SJCRH30 (cell line): ENCODE data around the gene MAB21L1. TPM values are rescaled to one million over a fixed set of nuclear protein-coding genes. Genes with fewer than 3 reads are reported as not detected.
A peak's percentile ranks its signal among the peaks of the same experiment; 100 is the strongest.

Experiments
- DNase-seq, 2 experiments: peaks; one replicate each; pipeline ENCODE4 v3.0.0-alpha.2; 2015 to 2020
- H3K27ac ChIP-seq: fragments of 250-450 bp; sonication (Bioruptor Pico); 2 replicates; pipeline ENCODE4 v1.5.1; 2020; ENCODE audit warnings: mild to moderate bottlenecking, moderate library complexity
- H3K27me3 ChIP-seq: fragments of 250-450 bp; sonication (Bioruptor Pico); 2 replicates; pipeline ENCODE4 v1.5.1; 2020; ENCODE audit warnings: mild to moderate bottlenecking, moderate library complexity
- H3K36me3 ChIP-seq: fragments of 250-450 bp; sonication (Bioruptor Pico); 2 replicates; pipeline ENCODE4 v1.5.1; 2020; ENCODE audit warnings: mild to moderate bottlenecking, moderate library complexity
- H3K4me1 ChIP-seq: fragments of 250-450 bp; sonication (Bioruptor Pico); 2 replicates; pipeline ENCODE4 v1.5.1; 2020; ENCODE audit warnings: mild to moderate bottlenecking, moderate library complexity
- H3K4me3 ChIP-seq: fragments of 250-450 bp; sonication (Bioruptor Pico); 2 replicates; pipeline ENCODE4 v1.5.1; 2020; ENCODE audit warnings: mild to moderate bottlenecking, moderate library complexity
- H3K9me3 ChIP-seq: fragments of 250-450 bp; sonication (Bioruptor Pico); replicated peaks from 2 replicates; pipeline ENCODE4 v1.5.1; 2020; ENCODE audit warnings: mild to moderate bottlenecking, moderate library complexity
- total RNA-seq: library from RNA; depleted of rRNA; stranded (reverse); fragments of >200 nt; shearing (Covaris generic); gene quantifications from 2 replicates; pipeline ENCODE4 v1.2.3, GENCODE V29; 2014

Gene MAB21L1
- total RNA-seq, 1 experiment from 2014 or later: 14.0 TPM

DNA sequence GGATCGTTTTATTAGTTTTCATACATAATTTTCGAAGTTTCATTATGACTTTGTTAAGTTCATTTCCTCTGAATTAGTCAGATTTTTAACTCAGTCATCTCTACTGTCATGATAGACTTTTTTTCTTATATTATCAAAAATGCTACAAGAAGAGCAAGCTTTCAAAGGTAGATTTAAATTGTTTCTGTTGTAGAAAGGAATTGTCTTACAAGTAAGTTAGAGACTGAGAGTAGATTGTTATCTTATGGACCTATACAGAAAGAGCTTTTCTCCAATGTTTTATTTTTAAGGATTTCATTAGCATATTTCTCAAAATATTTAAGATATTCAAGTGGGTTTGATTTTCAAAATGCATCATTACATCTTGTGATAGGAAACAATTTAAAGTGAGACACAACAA, 2.7 kb downstream of the MAB21L1 start:
- peak overlapping the region; percentile 83 for H3K27ac ChIP-seq
- H3K9me3 ChIP-seq: no peaks in the 10 kb centered on the region
- H3K4me3 ChIP-seq: peak overlapping the region; percentile 78
- no peaks in the 10 kb centered on the region for H3K27me3 ChIP-seq
- H3K4me1 ChIP-seq: peaks cover 2% of the 10 kb centered on the region; the same call in 1 of the 2 replicates
- DNase-seq: peak in 1 of 2 experiments; percentile 21
- no peaks in the 10 kb centered on the region; the same call in 1 of the 2 replicates for H3K36me3 ChIP-seq

DNA sequence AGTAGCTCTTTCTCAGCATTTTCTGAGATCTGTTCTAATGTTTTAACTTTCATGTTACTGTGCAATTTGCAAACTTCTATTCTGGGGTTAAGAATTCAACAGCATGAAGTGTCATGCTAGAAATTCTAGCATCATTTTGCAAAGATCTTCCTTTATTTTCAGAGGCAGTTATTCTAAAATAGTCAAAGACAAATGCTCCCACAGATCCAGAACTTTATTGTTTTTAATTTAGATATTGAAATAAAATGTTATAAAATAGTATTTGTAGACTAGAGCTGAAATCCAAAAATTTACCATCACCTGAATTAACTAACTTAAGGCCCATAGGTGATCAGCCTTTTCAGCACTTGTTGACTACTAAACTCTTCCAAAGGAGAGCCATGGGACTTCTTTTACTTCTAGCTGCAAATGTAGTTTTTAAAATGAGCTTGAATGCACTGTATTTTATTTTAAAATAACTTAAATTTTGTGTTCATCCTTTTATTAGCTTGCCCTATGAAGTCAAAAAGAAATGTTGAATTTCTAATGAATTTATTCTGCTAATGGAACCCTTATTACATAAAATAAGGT, 3.2 kb downstream of the MAB21L1 start:
- Histone ChIP-seq H3K27ac (peak overlapping the region; percentile 83; the same call in 1 of the 2 replicates), H3K9me3 (no peaks in the 10 kb centered on the region), H3K4me1 (peaks cover 4% of the 10 kb centered on the region), H3K36me3 (no peaks in the 10 kb centered on the region; the same call in 1 of the 2 replicates), H3K27me3 (no peaks in the 10 kb centered on the region), H3K4me3 (peak overlapping the region; percentile 78)
- DNase-seq: peak in 1 of 2 experiments; percentile 24

DNA sequence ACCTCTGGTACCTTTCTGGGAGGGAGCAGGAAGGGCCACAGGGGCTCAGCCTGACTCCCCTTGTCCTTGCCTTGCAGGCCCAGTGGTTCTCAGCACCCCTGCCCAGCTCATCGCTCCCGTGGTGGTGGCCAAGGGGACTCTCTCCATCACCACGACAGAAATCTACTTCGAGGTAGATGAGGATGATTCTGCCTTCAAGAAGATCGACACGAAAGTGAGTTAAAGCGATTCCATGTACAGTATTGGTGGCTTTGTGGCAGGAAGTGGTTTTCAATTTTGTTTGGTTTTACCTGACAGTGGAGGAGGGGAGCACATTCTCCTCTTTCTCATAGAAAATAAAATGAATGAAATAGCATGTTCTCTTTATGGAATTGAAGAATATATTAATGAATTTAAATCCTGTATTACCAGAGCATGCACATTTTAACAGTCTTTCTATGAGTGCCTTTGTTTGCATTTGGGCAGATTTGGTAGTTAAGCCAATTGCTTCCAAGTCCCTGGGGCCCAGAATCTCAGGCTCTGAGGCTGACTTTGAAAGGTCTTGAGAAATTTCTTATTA, 4.1 kb downstream of the MAB21L1 start:
- H3K36me3 ChIP-seq: no peaks in the 10 kb centered on the region; the same call in 1 of the 2 replicates
- H3K4me1 ChIP-seq: peaks cover 6% of the 10 kb centered on the region
- H3K4me3 ChIP-seq: peak overlapping the region; percentile 78
- H3K27ac ChIP-seq: peak overlapping the region; percentile 83
- H3K9me3 ChIP-seq: no peaks in the 10 kb centered on the region
- no peaks in the 10 kb centered on the region for H3K27me3 ChIP-seq
- DNase-seq: peak; percentile 44 to 61

DNA sequence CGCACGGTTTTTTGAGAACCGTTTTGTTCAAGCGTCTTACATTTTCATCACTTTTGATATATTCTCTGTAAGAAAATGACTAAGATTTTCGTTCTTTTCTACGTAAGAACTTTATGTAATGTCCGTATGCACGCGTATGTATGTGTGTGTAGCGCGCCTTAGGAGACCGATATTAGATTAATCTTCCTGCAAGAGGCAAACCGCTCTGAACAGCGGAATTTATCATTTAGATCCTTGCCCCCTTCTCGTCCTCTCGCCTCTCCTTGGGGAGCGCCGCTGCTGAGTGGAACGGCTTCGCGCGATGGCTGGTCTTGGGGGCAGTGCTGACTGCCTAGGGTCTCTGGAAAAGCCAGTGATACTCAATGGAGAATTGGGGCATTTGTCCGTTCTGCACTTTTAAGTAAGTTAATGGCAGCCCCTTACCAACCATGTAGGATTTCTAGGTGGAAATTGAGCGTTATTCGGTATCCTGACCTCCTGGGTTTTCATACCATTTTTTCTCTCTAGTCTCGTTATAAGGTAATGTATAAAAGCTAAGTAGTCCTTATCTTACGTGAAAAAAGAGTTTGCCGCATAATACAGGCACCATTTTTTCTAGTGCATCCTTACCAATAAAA, 4.7 kb downstream of the MAB21L1 start:
- H3K9me3 ChIP-seq: no peaks in the 10 kb centered on the region
- DNase-seq: peak; percentile 57 to 68
- no peaks in the 10 kb centered on the region; the same call in 1 of the 2 replicates for H3K36me3 ChIP-seq
- H3K27me3 ChIP-seq: no peaks in the 10 kb centered on the region
- peaks cover 6% of the 10 kb centered on the region for H3K4me1 ChIP-seq
- H3K4me3 ChIP-seq: peak overlapping the region; percentile 78
- H3K27ac ChIP-seq: peak overlapping the region; percentile 83

DNA sequence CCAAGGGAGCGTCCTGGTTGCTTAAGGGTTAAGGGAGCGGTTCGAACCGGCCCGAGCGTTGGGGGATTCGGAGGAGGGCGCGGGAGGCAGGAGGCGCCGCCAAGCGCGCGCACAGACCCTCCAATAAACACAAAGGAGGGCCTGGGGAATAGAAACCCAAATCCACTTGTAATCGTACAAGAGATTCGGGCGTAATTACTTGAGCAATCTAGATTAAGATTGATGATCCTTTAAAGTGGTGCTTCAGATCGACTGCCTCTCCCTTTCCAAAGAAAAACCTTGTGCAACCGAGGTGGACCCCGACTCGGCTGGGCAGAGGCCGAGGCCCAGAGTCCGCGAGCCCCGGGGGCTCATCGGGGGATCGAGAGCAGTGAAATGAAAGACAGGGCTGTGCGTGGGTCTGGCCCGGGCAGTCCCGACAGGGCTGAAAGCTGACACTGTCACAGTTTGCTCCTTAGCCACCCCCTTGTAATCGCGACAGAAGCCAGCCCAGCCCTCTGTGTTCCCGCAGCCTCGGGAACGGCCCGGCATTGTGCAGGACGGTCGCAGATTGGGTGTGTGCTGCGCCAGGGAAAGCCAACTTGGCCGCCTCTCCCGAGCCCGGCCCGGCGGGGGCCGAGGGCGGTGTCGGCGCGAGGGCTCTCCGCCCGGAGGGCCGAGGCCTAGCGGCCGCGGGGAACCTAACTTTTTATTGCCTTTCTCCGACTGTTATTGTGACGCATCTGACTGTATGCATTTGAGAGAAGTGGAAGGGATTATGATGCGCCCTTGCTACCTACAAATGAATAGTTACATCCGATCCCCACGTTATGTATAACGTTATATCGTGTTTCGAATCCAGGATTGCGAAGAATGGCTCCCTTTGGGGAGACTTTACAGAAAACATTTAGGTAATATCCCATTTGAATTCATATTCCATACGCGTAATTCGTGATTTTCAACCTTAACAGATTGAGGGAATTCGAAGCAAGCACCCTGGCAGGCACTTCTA, 5.5 kb downstream of the MAB21L1 start:
- no peaks in the 10 kb centered on the region for H3K9me3 ChIP-seq
- H3K36me3 ChIP-seq: no peaks in the 10 kb centered on the region; the same call in 1 of the 2 replicates
- H3K27ac ChIP-seq: peak overlapping the region; percentile 83
- peak; percentile 73 to 78 for DNase-seq
- H3K27me3 ChIP-seq: no peaks in the 10 kb centered on the region
- H3K4me1 ChIP-seq: peaks cover 6% of the 10 kb centered on the region
- H3K4me3 ChIP-seq: peak overlapping the region; percentile 78

DNA sequence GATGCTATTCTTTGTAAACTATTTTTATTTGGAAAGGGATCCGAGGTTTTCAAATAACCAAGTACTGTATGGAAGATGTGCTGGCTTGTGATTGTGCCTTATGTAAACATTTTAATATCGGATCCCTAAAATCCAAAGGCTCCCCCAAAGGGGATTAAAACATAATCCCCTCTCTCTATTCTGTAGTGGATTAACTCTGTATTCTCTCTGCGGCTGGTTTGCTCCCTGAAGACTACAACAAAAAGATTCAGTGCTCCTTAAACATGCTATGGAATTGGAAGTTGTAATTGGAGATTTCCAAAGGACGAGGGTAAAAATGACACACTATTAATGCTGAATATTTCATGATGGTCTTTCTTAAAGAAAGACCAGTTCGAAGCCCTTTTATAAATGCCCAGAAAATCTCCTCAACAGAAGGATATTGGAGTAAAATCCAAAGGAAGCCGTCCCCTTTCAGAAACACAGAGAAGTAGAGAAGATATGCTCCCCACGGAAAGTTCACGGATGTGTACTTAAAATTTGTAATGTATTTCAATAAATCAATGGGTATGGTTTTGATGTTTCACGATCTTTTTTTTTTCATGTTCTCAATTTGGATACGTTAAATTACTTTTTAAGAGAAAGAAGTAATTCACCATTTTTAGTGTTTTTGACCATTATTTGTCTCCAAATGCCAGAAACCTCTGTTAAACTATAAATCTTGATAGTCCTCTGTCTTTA, 6.5 kb downstream of the MAB21L1 start:
- Histone ChIP-seq H3K4me3 (peak overlapping the region; percentile 78), H3K36me3 (no peaks in the 10 kb centered on the region; the same call in 1 of the 2 replicates), H3K4me1 (peaks cover 6% of the 10 kb centered on the region), H3K9me3 (no peaks in the 10 kb centered on the region), H3K27ac (peak overlapping the region; percentile 83), H3K27me3 (no peaks in the 10 kb centered on the region)
- DNase-seq: peak in 1 of 2 experiments; percentile 38

DNA sequence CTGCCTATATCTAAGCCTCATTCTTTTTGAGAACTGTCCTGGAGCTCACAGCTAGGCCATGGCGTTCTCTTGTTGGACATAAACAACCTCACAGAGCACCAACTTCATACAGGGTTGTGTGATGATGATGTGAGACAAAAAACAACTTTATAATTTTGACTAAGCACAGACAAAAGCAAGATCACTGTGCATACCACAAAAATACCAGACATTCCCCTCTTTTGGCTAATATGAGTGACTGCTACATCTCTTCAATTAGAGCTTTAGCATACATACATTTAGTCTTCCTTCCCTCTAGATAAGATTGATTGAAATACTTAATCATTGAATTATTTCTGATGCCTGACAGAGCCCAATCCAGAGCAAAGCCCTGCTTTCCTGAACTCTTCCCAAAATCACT, 8.3 kb downstream of the MAB21L1 start:
- Histone ChIP-seq H3K36me3 (no peaks in the 10 kb centered on the region; the same call in 1 of the 2 replicates), H3K4me1 (peaks cover 6% of the 10 kb centered on the region), H3K4me3 (no peak overlapping the region), H3K27ac (no peak overlapping the region), H3K9me3 (no peaks in the 10 kb centered on the region), H3K27me3 (no peaks in the 10 kb centered on the region)
- DNase-seq: no peak

DNA sequence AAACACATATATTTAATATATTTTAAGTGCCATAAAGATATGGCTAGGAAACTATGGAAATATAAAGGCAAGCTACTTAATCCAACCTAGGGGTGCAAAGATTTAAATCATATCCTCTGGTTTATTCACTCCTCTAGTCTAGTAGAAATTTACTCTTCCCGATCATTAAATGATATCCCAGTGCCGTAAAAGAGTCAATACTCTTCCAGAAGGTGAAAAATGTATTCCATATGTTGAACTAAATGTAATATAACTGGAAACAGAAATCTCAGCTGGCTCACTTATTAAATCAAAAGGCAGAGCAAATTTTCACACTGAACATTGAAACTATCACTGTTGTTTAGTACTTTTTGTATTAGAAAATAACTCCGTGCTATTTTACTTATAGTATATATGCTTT, 11.1 kb downstream of the MAB21L1 start:
- Histone ChIP-seq H3K9me3 (no peaks in the 10 kb centered on the region), H3K4me3 (no peak overlapping the region), H3K27me3 (no peaks in the 10 kb centered on the region), H3K27ac (no peak overlapping the region), H3K4me1 (peaks cover 6% of the 10 kb centered on the region), H3K36me3 (no peaks in the 10 kb centered on the region)
- no peak for DNase-seq

DNA sequence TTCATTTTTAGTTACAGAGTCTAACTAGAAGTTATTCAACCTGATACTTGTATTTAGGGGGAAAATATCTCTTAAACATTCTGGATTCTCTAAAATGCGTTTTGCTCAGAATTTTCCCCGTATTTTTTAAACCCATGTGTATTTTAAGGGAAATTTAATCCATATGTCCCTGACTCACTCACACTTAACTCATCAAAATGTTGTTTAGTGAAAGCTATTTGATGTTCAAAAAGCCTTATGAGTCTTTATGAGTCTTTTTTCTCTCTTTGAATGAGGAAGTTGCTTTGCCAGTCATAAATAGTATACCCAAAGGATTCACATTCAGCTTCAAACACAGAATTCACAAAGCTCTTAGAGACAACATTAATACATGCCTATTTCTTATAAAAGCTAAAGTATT, 16.4 kb downstream of the MAB21L1 start:
- DNase-seq: no peak
- Histone ChIP-seq H3K36me3 (no peaks in the 10 kb centered on the region), H3K4me3 (no peak overlapping the region), H3K9me3 (no peaks in the 10 kb centered on the region), H3K27ac (no peak overlapping the region), H3K4me1 (no peaks in the 10 kb centered on the region), H3K27me3 (no peaks in the 10 kb centered on the region)

DNA sequence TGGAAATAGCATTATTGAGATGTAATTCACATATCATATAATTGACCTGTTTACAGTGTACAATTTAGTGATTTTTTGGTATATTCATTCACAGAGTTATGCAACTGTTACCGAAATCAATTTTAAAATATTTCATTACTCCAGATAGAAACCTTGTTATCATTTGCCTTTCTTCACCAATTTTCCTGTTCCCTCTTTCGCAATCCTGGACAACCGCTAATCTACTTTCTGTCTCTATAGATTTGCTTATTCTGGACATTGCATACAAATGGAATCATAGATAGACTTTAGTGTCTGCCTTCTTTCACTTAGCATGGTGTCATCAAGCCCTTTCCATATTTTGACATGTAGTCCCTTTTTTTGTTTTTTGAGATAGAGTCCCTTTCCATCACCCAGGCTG, 19.2 kb downstream of the MAB21L1 start:
- H3K27ac ChIP-seq: no peak overlapping the region
- no peak for DNase-seq
- no peak overlapping the region for H3K4me3 ChIP-seq
- H3K27me3 ChIP-seq: no peaks in the 10 kb centered on the region
- no peaks in the 10 kb centered on the region for H3K4me1 ChIP-seq
- H3K9me3 ChIP-seq: no peaks in the 10 kb centered on the region
- no peaks in the 10 kb centered on the region for H3K36me3 ChIP-seq

DNA sequence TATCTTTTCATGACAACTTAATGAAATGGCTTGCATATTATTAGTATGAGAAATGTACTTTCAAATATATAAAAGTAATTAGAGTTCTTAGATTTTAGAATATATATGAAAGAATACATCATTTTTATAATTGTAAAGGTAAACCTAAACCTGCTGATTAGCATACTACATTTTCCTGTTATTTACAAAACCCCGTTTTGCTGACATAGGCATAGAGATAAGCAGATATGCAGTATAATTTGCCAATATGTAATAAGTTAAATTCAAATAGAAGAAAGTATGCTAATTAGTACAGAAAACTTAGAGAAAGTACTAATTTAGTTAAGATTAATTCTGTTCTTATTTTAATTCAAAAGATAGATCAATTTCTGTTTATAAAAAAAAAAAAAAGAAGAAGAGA, 21.5 kb downstream of the MAB21L1 start:
- Histone ChIP-seq H3K27ac (no peak overlapping the region), H3K9me3 (no peaks in the 10 kb centered on the region), H3K4me1 (no peaks in the 10 kb centered on the region), H3K27me3 (no peaks in the 10 kb centered on the region), H3K4me3 (no peak overlapping the region), H3K36me3 (no peaks in the 10 kb centered on the region)
- no peak for DNase-seq

DNA sequence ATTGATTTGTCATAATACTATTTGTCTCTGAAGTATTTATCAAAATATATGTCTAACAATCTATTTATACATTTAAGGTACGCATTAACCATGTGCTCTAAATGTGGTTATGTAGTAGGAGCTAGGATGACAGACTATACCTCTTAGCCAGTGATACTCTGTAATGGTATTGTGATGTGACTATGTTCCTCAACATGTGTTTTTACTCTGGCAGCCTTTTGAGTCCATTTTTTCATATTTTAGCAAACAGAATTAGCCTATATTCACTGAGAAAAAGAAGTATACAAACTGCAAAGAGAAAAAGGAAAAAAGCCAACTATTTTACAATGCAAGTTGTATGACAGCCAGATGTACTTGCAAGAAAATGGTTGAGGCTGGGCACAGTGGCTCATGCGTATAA, 26.7 kb downstream of the MAB21L1 start:
- Histone ChIP-seq H3K27ac (no peak overlapping the region), H3K9me3 (no peaks in the 10 kb centered on the region), H3K36me3 (no peaks in the 10 kb centered on the region), H3K4me3 (no peak overlapping the region), H3K27me3 (no peaks in the 10 kb centered on the region), H3K4me1 (no peaks in the 10 kb centered on the region)
- no peak for DNase-seq

DNA sequence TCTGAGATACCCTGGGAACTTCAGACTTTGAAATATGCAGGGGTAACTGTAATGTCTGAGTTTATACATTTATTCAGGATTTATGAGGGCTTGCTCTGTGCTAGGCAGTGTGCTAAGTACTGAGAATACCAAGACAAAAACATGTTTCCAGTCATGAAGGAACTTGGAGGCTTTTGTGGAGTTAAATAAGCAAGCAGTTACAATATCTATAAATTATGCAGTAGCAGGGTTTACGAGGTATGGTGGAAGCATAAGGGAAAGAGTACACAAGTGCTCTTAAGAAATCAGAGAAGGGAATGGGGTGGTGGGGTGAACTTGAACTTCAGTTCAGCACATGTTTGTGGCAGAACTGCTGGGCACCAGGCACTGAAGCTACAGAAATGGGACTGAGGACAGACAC, 28.0 kb downstream of the MAB21L1 start:
- Histone ChIP-seq H3K4me3 (no peak overlapping the region), H3K9me3 (no peaks in the 10 kb centered on the region), H3K4me1 (no peaks in the 10 kb centered on the region), H3K27ac (no peak overlapping the region), H3K27me3 (no peaks in the 10 kb centered on the region), H3K36me3 (no peaks in the 10 kb centered on the region)
- no peak for DNase-seq
